ENCODE results near the gene ANKRD53.

DNA sequence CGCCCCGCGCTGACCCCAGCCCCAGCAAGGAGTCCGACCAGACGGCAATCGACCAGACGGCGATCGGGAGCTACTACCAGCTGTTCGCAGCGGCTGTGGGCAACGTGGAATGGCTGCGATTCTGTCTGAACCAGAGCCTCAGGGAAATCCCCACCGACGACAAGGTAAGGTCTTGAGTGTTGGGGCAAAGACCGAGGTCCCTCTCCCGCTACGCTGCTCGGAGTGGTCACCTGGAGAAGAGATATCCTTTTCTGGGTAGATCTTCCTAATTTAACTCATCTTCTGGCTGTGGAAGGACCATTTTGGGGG, 704 bp downstream of the ANKRD53 start:
- TF ChIP-seq CTCF (IDR thresholded peaks at IDR 0.05) (no peak), POLR2A (IDR thresholded peaks at IDR 0.05) (peak in 1 of 3 donors; percentile 2)

Measured in body of pancreas (tissue), 4 donors.